WI38 (cell line): ENCODE data around the gene CCDC80.

ENCODE experiments used
- H3K4me3 ChIP-seq: 2 replicates; pipeline ENCODE4 v1.5.1; 2011; ENCODE audit warnings: low read depth, mild to moderate bottlenecking, control low read depth, low read length
- CTCF ChIP-seq: IDR thresholded peaks from 2 replicates; pipeline ENCODE4 v1.5.1; 2012; ENCODE audit warnings: low read depth, mild to moderate bottlenecking, control low read depth, low read length

Gene CCDC80

GRCh38 chr3:112606098-112606497, 34.8 kb downstream of the CCDC80 start:
- TF ChIP-seq CTCF, result no peak
- no peak overlapping the region for H3K4me3 ChIP-seq

- TF ChIP-seq CTCF, result no peak
- H3K4me3 ChIP-seq, result no peak overlapping the region
Measured at GRCh38 chr3:112605285-112605684, 35.7 kb downstream of the CCDC80 start.

GRCh38 chr3:112604536-112604935, 36.4 kb downstream of the CCDC80 start:
- TF ChIP-seq CTCF, result no peak
- no peak overlapping the region for H3K4me3 ChIP-seq

- no peak overlapping the region for H3K4me3 ChIP-seq
Measured at GRCh38 chr3:112602217-112602838, 38.6 kb downstream of the CCDC80 start.

GRCh38 chr3:112598731-112599130, 42.2 kb downstream of the CCDC80 start:
- TF ChIP-seq CTCF, result no peak

More at GRCh38 chr3:112602217-112602838, 38.6 kb downstream of the CCDC80 start:
- TF ChIP-seq CTCF, result no peak

GRCh38 chr3:112597945-112598344, 43.0 kb downstream of the CCDC80 start:
- H3K4me3 ChIP-seq, result no peak overlapping the region
- no peak for TF ChIP-seq CTCF

More at GRCh38 chr3:112598731-112599130, 42.2 kb downstream of the CCDC80 start:
- H3K4me3 ChIP-seq, result no peak overlapping the region

GRCh38 chr3:112594856-112595255, 46.1 kb downstream of the CCDC80 start:
- no peak for TF ChIP-seq CTCF

More at GRCh38 chr3:112594856-112595255, 46.1 kb downstream of the CCDC80 start:
- no peak overlapping the region for H3K4me3 ChIP-seq
